ENCODE measurements around the gene UBXN1.
"Not testable (repeated sequence)": the region's sequence is repeated elsewhere in the genome, so short reads cannot be mapped to it uniquely, and the experiment has no call there.

The UBXN1 gene

GRCh38 chr11:62707277-62707861 lies 28.5 kb upstream of the UBXN1 start, which contains the start of the genes BSCL2 and GNG3:
Gene BSCL2, minus strand, starts transcription at chr11:62707424. Its CDS starts 229 bp downstream, at chr11:62707195.
Gene GNG3, plus strand, starts transcription at chr11:62707676. Its CDS starts 620 bp downstream, at chr11:62708296.
- DNase-seq: no peak

- no peak for DNase-seq
Observed at GRCh38 chr11:62706850-62707247, 28.0 kb upstream of the UBXN1 start.

- peak; percentile 98 for DNase-seq
Observed at GRCh38 chr11:62705880-62706849, 27.3 kb upstream of the UBXN1 start.

DNA sequence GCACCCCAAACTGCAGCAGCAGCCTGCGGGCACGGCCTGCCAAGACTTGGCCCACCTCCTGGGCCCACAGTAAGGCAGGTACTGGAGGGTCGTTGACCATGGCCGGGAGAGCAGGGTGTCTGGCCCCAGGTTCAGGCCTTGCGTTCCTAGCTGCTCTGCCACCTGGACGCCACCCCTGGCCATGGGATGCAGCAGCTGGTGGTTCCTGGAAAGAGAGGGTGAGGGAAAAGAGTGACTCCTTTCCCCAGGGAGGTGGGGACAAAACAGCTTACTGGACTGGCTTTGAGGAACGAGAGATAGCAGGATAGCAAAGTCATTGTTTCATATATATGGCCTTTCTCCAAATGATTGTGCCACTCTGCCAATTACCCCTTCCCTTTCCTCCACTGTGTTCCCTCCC lies 26.5 kb upstream of the UBXN1 start:
- DNase-seq: no peak

DNA sequence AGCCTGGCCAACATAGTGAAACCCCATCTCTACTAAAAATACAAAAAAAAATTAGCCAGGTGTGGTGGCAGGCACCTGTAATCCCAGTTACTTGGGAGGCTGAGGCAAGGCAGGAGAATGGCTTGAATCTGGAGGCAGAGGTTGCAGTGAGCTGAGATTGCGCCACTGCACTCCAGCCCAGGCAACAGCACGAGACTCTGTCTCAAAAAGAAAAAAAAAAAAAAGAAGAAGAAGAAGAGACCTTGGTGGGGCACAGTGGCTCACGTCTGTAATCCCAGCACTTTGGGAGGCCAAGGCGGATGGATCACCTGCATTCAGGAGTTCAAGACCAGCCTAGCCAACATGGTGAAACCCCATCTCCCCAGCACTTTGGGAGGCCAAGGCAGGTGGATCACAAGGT lies 25.0 kb upstream of the UBXN1 start:
- not testable (repeated sequence) for DNase-seq

DNA sequence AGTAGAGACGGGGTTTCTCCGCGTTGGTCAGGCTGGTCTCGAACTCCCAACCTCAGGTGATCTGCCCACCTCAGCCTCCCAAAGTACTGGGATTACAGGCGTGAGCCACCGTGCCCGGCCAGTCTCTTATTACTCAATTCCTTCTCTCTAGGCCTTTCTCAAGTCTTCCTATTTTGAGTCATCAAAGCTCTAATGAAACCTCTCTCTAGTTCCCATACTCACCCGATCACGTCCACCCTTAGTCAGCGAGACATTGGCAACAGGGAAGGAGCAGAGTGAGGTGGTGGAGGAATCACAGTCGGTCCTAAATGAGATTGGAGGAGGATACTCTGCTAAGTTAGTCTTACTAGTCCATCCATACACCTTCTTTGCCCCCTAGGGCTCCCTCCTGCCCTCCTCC lies 23.4 kb upstream of the UBXN1 start:
- DNase-seq: no peak

GRCh38 chr11:62694455-62695167 lies 15.7 kb upstream of the UBXN1 start:
- peak; percentile 91 for DNase-seq

DNA sequence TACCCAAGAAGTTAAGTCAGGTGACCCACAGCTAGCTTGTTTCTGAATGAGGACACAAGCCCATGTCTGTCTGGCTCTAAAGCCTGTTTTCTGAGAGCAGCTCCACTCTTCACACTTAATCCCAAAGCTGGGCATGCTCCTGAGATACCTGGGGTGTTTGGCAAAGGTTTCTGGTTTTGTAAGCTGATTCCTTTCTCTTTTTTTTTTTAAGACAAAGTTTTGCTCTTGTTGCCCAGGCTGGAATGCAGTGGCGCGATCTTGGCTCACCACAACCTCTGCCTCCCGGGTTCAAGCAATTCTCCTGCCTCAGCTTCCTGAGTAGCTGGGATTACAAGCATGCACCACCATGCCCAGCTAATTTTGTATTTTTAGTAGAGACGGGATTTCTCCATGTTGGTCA lies 14.8 kb upstream of the UBXN1 start:
- not testable (repeated sequence) for DNase-seq

DNA sequence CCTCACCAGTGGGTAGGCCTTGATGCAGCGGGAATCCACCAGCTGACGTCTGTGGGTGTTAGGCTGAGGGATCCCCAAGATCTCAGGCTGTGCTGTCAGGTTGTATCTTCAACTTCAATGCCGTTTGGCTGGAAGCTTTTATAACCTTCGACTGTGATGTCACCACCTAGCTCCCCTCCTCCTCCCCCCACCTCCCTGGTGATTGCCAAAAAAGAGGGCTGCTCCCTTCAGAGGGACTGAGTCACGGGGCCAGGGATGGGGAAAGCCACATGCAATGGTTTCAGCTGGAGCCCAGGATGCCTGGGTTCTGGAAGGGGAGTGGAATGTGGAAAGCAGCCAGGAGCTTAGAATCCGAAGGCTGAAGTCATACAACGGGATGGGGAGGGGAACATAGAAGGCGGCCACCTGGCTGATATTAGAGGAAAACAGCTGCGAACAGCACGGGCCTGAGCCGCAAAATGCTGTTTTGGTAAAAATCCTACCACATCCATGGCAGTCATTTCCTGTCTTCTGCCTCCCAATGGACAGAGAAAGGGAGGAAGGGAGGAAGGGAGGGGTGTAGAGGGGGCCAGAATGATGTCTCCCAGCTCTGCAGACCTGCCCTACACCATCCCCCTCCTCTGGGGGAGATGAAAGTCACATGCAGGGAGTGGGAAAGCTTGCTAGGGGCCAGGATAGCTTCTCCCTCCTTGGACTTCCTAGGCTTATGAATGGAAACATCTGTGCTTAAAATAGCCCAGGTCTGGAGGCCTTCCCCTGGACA lies 10.7 kb upstream of the UBXN1 start, which contains the start of gene LRRN4CL:
LRRN4CL (minus strand) TSS at position 110 of the 763 bp plus-strand sequence. CDS start 1,022 bp downstream, outside the sequence.
- no peak for DNase-seq

- no peak for DNase-seq
Observed at GRCh38 chr11:62688491-62688890, 9.6 kb upstream of the UBXN1 start.

DNA sequence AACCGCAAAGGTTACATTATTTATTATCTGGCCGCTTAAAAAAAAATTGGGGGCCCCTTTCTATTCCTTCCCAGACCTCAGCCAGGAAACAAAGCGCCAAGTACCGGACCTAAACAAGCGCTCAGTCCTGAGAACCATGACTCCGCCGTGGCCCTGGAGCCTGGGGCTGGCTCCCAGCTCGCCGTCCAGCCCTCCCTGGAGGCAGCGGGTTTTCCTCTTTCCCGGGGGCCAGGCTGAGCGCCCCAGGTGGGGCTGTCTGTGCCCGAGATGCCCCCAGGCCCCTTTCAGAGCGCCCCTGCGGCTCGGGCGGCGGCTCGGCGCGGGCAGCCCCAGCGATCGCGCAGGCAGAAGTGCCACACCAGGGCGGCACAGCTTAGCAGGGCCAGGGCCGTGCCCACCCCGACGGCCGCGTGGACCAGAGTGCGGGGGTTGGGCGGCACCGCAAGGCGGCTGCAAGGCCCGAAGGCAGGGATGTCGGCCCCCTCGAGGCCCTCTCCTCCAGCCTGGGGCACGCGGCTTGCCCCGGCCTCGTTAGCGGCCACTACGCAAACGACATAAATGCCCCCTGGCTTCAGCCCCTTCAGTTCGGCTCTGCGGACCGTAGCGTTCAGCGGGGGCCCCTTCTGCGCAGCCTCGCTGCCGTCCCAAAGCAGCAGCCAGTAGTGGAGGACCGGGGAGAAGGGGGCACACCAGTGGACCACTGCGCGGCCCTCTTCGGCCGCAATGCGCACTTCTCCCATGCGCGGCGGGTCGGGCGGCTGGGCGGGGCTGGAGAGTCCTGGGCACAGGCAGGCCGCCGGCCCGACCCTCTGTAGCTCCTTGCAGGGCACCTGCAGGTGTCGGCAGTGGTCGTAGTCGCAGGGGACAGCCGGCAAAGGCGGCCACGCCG lies 8.9 kb upstream of the UBXN1 start:
- DNase-seq: no peak

GRCh38 chr11:62682518-62682917 lies 3.6 kb upstream of the UBXN1 start:
- DNase-seq: no peak

DNA sequence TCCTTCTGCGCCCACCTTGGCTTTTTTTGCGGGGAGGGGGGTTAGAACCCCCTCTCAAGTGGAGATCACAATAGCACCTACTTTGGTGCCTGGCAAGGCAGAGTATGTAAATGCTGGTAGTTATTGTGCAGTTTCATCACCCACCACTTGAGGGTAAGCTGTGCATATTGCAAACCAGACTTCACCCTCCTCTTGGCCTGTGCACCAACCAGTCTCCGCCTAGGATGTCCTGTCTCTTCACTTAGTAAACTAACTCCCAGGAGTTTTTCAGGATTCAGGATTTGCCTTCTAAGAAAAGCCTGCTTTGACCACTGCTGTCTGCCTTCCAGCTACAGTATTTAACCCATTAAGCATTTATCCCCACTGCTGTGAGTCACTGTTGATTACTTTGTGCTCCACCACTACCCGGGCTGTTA lies 2.0 kb upstream of the UBXN1 start:
- DNase-seq: no peak

- no peak for DNase-seq
Observed at GRCh38 chr11:62678433-62678769, 472 bp downstream of the UBXN1 start.

DNA sequence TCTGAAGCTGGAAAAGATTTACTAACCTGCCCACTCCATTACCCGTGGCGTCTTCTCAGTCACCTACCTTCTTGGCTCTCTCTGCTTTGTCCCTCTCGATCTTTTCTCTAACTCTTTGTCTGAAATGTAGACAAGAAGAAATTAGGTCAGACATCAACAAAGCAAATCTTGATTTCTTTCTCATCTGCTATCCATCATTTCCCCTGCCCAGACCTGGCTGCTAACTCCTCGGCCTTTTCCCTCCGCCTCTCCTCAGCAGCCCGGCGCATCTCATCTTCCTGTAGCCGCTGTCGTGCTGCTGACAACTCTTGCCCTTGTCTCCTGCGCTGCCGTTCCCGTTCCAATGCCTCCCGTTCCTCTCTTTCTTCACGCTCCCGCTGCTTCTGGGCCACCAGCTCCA lies 1.2 kb downstream of the UBXN1 start:
- no peak for DNase-seq

GRCh38 chr11:62677156-62677555 lies 1.7 kb downstream of the UBXN1 start:
- no peak for DNase-seq

DNA sequence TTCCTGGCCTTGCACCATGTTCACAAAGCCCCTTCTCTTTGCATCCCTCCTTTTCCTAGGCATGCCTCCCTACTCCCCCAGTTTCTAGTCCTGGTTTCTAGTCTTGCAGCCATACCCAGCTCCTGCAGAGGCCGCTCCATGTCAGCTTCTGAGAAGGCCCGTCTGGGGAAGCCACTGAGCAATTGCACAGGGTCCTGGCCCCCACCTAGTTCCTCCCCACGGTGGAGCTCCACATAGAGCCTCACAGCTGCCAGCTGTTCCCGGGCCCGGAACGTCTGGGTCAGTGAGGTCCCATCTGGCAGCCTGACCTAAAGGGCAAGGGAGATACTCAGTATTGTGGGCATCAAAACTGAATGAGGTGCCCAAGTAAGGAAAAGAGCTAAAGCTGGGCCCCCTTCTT lies 2.2 kb downstream of the UBXN1 start:
- DNase-seq: no peak

GRCh38 chr11:62675415-62675814 lies 3.5 kb downstream of the UBXN1 start:
- DNase-seq: not testable (repeated sequence)

GRCh38 chr11:62673196-62673525 lies 5.7 kb downstream of the UBXN1 start:
- no peak for DNase-seq

DNA sequence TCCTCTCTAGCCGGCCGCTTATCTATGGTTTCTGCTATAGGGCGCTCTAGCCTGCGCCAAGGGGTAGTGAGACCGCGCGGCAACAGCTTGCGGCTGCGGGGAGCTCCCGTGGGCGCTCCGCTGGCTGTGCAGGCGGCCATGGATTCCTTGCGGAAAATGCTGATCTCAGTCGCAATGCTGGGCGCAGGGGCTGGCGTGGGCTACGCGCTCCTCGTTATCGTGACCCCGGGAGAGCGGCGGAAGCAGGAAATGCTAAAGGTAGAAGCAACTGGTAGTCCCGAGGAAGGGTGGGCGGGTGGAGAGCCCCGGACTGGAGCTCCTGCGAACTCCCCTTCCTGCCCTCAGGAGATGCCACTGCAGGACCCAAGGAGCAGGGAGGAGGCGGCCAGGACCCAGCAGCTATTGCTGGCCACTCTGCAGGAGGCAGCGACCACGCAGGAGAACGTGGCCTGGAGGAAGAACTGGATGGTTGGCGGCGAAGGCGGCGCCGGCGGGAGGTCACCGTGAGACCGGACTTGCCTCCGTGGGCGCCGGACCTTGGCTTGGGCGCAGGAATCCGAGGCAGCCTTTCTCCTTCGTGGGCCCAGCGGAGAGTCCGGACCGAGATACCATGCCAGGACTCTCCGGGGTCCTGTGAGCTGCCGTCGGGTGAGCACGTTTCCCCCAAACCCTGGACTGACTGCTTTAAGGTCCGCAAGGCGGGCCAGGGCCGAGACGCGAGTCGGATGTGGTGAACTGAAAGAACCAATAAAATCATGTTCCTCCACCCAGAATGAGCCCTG lies 7.1 kb downstream of the UBXN1 start, which contains the start of the genes LBHD1 and UQCC3:
LBHD1 (minus strand) TSS at position 660 of the 782 bp plus-strand sequence. CDS start 2,236 bp downstream, outside the sequence.
UQCC3 (plus strand) TSS at position 66 of the 782 bp plus-strand sequence; CDS start at position 139, 73 bp downstream.
- DNase-seq: peak; percentile 89

DNA sequence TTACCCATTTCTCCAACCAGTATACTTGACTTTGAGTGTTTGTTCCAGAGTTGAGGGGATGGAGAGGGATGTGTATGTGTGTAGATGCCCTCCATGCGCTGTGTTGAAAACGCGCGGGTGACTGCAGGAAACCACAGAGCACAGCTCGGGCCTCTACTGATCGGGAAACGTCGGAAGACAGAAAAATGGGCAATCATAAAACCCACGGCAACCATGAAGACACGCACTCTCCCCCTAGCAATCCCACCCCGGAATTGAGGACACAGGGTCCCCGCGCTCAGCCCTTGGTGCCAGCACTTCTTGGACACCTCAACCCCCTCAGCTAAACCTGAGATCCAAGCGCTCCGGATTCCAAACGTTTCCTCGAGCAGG lies 7.7 kb downstream of the UBXN1 start:
- DNase-seq: no peak
